SK-N-SH treated with all-trans-retinoic acid at 6 μM for 48 hours (cell line): ENCODE data around the gene FMN1.

Experiments
- BACH2 ChIP-seq: fragments of 250-450 bp; sonication (Bioruptor Pico); IDR thresholded peaks from 2 replicates; pipeline ENCODE4 v1.9.0; 2021; ENCODE audit warnings: mild to moderate bottlenecking, borderline replicate concordance
- CSRNP3 ChIP-seq: fragments of 250-450 bp; sonication (Bioruptor Pico); IDR thresholded peaks from 2 replicates; pipeline ENCODE4 v1.5.1; 2021; ENCODE audit warnings: mild to moderate bottlenecking, moderate library complexity
- OSR1 ChIP-seq: fragments of 250-450 bp; sonication (Bioruptor Pico); IDR thresholded peaks from 2 replicates; pipeline ENCODE4 v1.8.0; 2022; ENCODE audit warnings: moderate library complexity, mild to moderate bottlenecking, inconsistent platforms
- PATZ1 ChIP-seq: fragments of 250-450 bp; sonication (Bioruptor Pico); IDR thresholded peaks from 2 replicates; pipeline ENCODE4 v1.8.0; 2020; ENCODE audit warnings: mild to moderate bottlenecking, moderate library complexity, borderline replicate concordance
- SNAI2 ChIP-seq: fragments of 250-450 bp; sonication (Bioruptor Pico); IDR thresholded peaks from 2 replicates; pipeline ENCODE4 v1.5.0; 2020; ENCODE audit warnings: mild to moderate bottlenecking, moderate library complexity
- TCF4 ChIP-seq: fragments of 250-450 bp; sonication (Bioruptor Pico); IDR thresholded peaks from 2 replicates; pipeline ENCODE4 v1.8.0; 2021; ENCODE audit warnings: mild to moderate bottlenecking, moderate library complexity, borderline replicate concordance
- ZFP30 ChIP-seq: fragments of 450-650 bp; formaldehyde crosslinking; IDR thresholded peaks from 2 replicates; pipeline ENCODE4 v1.5.0; 2022; ENCODE audit warnings: mild to moderate bottlenecking, moderate library complexity
- ZNF8 ChIP-seq: fragments of 450-650 bp; formaldehyde crosslinking; IDR thresholded peaks from 2 replicates; pipeline ENCODE4 v1.5.0; 2020; ENCODE audit warnings: mild to moderate bottlenecking, moderate library complexity

- TF ChIP-seq ZFP30 (CRISPR knock-in tag) (no peak), BACH2 (CRISPR knock-in tag) (no peak), PATZ1 (CRISPR knock-in tag) (no peak), ZNF8 (CRISPR knock-in tag) (no peak), SNAI2 (CRISPR knock-in tag) (no peak), TCF4 (CRISPR knock-in tag) (no peak), OSR1 (no peak), CSRNP3 (CRISPR knock-in tag) (no peak)
These were observed 114.5 kb downstream of the FMN1 start for GRCh38 chr15:33080006-33080405.
